Measurements from ENCODE around the gene ARRDC5.

DNA sequence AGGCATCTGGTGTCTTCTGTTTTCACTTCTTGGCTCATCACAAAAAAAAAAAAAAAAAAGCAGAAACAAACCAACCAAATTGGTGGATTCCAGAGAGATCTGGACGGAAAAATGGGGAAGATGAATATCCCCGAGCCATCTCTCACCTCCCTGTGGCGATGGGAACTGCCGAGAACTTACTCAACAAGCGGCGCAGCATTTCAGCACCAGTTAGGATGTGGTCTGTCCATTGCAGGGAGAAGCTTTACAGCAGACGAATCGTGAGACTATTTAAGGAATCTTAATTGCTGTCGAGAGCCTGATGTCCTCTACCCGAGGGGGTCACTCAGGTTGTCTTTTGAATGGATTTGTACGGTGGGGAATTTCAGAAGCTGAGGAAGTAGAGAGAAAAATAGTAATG lies 49.0 kb upstream of the ARRDC5 start:
- TF ChIP-seq, protein P1, sequence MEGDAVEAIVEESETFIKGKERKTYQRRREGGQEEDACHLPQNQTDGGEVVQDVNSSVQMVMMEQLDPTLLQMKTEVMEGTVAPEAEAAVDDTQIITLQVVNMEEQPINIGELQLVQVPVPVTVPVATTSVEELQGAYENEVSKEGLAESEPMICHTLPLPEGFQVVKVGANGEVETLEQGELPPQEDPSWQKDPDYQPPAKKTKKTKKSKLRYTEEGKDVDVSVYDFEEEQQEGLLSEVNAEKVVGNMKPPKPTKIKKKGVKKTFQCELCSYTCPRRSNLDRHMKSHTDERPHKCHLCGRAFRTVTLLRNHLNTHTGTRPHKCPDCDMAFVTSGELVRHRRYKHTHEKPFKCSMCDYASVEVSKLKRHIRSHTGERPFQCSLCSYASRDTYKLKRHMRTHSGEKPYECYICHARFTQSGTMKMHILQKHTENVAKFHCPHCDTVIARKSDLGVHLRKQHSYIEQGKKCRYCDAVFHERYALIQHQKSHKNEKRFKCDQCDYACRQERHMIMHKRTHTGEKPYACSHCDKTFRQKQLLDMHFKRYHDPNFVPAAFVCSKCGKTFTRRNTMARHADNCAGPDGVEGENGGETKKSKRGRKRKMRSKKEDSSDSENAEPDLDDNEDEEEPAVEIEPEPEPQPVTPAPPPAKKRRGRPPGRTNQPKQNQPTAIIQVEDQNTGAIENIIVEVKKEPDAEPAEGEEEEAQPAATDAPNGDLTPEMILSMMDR (IDR thresholded peaks at IDR 0.05; ENCODE audit: borderline replicate concordance, extremely low read depth, low read length, poor library complexity, severe bottlenecking) = no peak
- no peak for TF ChIP-seq EZH2 (IDR thresholded peaks at IDR 0.05; ENCODE audit: borderline replicate concordance, low read depth, low read length, severe bottlenecking)
